ENCODE data around the gene TTC27.
"Not testable (repeated sequence)": the region's sequence is repeated elsewhere in the genome, so short reads cannot be mapped to it uniquely, and the experiment has no call there.

TTC27 gene

DNA sequence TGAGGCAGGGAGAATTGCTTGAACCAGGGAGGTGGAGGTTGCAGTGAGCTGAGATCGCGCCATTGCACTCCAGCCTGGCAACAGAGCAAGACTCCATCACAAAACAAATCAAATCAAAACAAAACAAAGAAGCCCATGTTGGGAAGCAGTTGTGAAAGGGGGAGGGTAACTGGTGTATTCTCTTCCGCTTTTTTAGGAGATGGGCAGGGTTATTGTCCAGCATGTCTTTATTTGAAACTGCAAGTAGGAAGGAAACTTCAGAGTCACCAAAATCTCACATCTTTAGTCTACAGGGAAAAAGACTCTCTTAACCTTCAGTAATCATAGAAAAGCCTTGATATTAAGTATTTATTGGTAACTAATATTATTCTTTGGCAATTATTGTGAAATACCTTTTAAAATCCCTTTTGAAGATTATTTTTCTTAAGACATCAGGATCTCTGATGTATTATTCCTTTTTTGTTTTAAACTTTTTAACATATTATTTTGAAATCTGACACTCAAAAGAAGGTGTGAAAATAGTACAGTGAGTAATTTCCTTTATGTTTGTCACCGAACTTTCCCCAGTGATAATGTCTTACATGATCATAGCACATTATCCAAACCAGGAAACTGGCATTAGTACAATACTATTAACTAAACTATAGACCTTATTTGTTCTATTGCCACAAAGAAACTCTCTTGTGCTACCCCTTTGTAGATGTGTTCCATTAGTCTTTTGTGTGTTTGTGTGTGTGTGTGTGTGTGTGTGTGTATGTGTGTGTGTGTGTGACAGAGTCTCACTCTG is 234.6 kb downstream of the TTC27 start:
- DNase-seq, result no peak

DNA sequence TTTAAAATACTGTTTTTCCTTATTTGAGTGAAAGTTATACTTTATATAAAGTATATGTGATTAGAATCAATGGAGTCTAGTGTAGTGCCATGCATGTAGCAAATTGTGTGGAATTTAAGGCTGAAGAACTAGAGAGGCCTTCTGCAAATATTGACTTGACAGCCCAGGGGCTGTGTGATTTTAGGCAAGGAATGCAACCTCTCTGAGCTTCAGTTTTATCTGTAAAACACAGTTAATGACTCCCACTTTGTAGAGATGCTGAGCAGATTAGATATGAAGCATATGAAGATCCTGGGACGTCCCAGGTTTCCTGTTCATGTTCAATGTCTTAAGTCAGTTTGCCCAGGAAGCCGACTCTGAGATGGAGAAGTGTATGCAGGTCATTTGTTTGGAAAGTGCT is 235.5 kb downstream of the TTC27 start:
- no peak for DNase-seq

DNA sequence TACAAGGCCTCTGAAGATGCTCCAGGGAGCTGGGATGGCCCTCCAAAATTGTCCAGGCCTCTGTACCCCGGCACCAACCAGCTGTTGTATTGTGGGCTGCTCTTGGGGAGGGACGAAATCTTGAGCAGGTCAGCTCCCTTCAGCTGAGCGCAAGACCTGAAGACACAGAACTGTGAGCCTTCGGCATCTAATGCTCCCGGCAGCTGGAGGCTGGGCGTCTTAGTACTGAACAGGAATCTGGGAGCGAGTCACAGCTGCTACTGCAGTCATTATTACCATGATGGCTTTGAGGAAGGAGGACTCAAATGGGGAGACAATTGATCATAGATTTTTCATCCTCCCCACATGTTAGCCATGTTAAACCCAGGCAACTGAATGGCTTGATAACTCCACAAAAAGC is 236.0 kb downstream of the TTC27 start:
- no peak for DNase-seq

DNA sequence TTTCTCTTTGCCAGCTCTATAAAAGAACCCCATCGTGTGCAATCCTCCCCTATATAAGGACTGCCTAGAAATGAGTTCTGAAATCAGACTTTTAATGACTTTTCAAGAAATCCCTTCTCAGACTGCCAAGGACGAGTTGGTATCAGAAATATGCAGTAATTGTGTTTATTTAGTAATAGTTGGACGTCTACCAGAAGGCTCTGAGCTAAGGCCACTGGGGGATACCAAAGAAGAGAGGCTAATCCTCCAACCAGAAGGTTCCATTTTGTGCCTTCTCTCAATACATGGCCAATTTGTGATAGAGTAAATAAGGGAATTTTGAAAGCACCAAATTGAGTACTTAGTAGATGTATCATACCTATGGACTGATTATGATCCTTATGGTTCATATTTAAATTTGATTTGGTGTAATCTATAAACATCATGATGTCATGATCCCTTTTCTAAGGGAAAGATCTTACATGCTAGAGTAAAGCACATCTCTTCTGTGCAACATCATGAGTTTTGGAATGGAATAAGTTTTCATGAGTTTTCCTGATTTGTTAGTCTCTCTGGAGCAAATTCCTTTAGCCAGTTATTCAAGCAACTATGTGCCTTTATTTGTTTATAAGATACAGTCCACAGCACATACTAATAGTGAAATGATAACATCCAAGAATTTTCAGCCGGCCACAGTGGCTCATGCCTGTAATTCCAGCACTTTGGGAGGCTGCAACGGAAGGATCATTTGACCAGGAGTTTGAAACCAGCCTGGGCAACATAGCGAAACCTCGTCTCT is 236.7 kb downstream of the TTC27 start:
- no peak for DNase-seq

DNA sequence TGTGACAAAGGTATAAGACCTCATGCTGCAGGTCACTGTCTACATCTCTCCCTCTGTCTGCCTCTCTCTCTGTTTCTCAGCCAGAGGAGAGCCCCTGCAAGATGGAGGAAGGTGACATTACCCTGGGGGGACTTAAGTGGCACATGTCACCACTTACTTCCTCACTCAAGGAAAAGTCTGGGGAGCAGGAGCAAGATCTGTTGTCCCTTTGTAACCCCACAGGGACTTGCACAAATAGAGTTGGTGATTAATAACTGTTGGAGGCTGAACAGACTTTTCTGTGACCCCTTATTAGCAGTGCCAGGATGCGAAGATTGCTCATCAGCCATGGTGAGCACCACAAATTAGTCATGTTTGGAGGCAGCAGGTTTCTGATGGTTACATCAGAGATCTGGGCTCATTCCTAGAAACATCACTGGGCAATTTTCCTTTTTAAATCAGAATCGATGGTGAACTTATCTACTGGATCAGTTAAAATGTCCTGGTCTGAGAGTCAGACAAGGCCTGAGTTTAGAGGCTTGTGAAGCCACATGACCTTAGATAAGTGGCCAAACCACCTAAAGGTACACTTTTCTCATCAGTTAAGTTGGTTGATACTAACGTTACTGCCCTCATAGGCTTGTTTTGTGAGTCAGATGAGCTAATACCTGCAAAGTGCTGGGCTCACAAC is 237.7 kb downstream of the TTC27 start:
- peak; percentile 3 for DNase-seq

DNA sequence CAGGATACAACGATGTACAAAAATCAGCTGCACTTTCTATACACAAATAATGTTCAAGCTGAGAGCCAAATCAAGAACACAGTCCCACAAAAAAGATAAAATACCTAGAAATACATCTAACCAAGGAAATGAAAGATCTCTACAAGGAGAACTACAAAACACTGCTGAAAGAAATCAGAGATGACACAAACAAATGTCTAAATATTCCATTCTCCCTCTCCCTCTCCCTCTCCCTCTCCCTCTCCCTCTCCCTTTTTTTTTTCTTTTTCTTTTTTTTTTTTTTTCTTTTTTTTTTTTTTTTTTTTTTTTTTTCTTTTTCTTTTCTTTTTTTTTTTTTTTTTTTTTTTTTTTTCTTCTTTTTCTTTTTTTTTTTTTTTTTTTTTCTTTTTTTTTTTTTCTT is 238.6 kb downstream of the TTC27 start:
- DNase-seq, result not testable (repeated sequence)

Data from DMS53 (cell line).